Raji (cell line): ENCODE measurements around the gene HIVEP3.

ENCODE experiments used
- POLR2A ChIP-seq: IDR thresholded peaks from 2 replicates; pipeline ENCODE4 v1.6.1; 2011; ENCODE audit warnings: low read depth, low read length, control low read depth; ENCODE audit not compliant: insufficient read depth

The HIVEP3 gene

GRCh38 chr1:41671116-41671755, 247.5 kb downstream of the HIVEP3 start:
- no peak for TF ChIP-seq POLR2A

DNA sequence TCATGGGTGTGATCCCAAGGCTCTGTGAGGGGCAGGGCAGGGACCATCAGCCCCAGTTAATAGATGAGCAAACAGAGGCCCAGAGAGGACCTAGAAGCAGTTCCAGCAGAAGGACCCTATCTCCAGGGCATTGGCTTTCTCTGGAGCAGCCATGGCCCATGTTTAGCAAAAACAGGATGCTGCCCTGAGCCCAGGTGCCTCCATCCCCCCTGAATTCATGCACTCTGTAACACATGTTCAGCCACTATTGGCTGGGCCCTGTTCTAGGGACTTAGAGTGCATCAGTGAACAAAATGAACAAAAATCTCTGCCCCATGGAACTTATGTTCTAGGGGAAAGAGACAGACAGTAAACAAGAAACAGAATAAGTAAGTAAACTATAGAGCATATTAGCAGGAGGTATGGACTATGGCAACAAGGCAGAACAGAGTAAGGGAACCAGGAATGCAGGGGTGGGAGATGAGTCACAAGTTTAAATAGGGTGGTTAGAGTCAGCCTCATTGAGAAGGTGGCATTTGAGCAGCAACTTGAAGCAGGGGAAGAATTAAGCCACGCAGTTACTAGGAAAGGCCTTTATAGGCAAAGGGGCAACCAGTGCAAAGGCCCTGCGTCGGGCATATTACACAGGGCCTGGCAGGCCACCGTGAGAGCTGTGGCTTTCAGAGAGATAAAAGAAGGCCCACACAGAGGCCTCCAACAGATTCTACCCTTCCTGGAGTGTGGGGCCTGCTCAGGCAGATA, 248.3 kb downstream of the HIVEP3 start:
- no peak for TF ChIP-seq POLR2A

GRCh38 chr1:41668967-41669366, 249.8 kb downstream of the HIVEP3 start:
- TF ChIP-seq POLR2A = no peak

DNA sequence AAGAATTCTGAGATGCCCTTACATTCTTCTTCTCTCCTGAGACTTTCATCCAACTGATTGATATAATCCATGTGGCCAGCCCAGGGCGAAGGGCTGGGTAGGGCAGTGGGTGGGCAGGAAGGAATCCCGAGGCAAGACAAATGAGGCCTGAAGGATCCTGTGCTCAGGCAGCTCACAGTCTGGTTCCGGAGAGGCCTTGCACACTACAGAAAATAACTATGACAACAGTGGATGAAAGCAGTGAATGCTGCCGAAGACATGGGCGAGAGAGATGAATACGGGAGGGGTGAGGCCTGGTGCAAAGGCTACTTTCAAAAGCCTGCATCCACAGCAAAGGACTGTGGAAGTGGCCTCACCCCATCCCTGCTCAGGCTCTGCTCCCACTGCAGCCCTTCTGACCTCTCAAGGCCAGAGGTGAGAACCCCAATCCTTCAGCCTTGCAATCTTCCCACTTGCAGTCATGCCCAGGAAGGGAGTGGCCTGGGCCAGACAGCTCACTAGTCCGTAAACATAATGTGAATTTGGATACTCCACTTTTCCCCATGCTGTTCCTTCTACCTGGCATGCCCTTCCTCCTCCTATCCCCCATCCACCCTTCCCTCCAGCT, 250.6 kb downstream of the HIVEP3 start:
- TF ChIP-seq POLR2A = no peak

DNA sequence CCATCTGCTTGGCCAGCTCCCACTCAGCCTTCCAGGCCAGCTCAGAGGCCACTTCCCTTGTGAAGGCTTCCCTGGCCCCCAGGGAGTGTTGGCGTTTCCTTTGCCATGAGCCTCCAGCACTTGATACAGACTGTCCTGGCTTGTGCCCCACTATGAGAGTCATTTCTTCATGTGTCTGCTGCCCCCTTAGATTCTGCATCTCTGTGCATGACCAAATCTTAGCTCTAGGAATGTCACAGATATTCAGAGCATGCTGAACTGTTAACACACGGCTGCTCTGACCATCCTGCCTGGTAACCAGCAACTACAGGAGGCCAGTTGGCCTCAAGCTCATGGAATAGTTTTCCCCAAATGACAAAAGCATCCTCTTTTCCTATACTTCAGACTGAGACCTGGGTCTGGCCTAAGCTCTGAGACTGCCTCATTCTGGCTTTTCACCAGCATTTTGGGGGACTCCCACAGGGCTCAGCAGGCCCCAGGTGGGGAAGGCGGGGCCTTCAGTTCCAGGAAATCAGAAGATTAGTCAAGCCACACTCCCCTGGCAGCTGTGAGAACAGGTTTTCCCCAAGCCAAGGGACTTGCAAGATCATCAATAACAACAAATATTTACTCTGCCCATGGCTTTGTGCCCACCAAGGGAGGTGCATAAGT, 251.6 kb downstream of the HIVEP3 start:
- no peak for TF ChIP-seq POLR2A

GRCh38 chr1:41665962-41666917, 252.5 kb downstream of the HIVEP3 start:
- TF ChIP-seq POLR2A = no peak

DNA sequence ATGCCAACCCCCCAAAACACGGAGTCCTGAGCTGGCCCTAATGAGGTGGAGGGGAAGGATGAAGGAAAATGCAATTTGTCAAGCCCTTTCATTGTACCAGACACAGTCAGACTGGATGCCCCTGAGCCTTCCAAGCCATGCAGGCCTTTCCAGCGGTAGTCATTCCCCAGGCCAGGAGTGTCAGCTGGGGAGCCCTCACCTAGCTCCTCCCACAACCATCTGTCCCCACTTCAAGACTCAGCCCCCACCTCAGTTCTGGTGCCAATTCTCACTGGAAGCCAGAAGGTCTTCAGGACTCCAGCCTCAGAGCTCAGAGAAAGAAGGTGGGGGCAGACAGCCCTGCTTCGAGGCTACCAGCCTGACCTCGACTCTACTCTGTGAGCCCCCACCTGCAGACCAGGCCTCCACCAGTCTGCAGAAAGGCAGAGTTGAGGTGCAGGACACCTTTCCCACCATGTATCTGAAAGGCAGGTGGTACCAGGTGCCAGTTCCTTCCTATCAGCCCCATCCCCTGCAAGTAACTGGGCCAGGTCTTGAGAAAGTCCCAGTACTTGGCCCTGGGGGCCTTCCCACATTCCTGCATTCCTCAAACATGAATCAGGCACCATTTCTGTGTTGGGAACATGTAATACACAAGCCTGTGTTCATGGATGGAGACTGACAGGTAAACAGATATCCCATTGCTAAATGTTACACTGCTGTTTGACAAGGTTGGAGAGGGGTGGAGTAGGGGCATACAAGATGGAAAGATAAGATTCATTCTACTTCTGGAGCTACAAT, 253.7 kb downstream of the HIVEP3 start:
- TF ChIP-seq POLR2A = no peak

DNA sequence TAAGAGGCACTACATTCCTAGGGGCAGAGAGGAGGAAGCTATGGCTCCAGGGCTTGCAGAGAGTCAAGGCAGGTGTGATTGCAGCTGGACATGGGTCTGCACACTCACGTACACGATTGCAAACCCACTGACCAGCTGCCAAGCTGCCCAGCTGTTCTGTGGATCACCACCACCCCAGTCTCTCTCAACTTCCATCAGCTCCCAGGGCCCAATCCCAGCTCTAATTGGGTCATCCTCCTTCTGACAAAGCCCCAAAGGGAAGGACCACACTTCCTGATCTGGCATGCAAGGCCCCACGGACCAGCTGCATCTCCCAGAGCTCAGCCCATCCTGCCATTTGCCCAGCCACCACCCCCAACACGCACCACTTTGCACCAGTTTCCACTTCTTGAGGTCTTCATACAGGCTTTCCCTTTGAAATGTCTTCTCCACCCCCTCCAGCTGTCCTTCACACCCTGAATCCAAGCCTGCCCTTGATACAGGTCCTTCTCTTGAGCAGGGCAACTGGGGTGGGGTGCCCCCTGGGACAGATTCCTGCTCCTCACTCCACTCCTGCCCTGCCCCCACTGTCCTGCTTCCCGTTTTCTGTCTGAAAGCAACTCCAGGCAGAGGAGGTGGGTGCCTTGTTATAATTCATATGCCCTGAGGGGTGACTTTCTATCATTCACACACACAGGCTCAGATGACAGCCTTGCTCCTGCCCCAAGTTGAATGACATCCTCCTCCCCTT, 254.9 kb downstream of the HIVEP3 start:
- TF ChIP-seq POLR2A = no peak

- TF ChIP-seq POLR2A = no peak
These were observed 255.8 kb downstream of the HIVEP3 start for GRCh38 chr1:41662765-41663437.

GRCh38 chr1:41662061-41662764, 256.5 kb downstream of the HIVEP3 start:
- TF ChIP-seq POLR2A = no peak

DNA sequence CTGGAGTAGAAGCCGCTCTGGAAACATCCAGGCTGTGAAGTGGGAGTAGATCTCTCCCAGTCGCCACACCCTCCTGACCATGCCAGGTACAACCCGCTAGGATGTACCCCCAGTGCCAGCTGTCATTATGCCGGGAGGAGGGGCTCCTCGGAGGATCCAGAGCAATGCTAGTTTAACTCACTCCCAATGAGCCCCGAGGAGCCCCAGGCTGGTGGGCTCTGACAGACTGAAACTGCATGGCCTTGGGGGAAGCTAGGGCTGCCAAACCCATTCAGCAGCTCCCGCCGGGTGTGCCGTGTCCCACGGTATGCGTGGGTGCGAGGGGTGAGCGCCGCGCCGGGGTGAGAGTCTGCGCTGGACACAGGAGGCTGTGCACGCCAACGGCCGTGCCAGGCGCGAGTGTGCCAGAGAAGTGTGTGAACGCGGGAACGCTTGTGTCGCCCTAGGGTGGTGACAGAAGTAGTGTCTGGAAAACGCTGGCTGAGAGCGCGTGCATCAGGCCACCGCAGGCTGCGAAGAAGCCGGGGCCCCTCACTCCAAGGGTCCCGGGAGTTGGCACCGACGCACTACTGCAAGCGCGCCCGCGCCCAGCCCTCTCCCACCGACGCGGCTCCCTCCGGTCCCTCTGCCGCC, 257.2 kb downstream of the HIVEP3 start:
- no peak for TF ChIP-seq POLR2A
